Right ventricle myocardium inferior (tissue), 1 donor: ENCODE results near the gene PALM3. TPM values are rescaled to one million over a fixed set of nuclear protein-coding genes. Genes with fewer than 3 reads are reported as not detected.

ENCODE experiments used
- ATAC-seq: fragments of 200-7000 bp; cut with Tn5 transposase; one replicate; pipeline ENCODE4 v1.9.1; 2020; ENCODE audit warnings: mild to moderate bottlenecking, moderate library complexity
- DNase-seq: peaks from one replicate; pipeline ENCODE4 v3.0.0; 2021; ENCODE audit errors: missing footprints
- intact Hi-C: fragments of 100-400 bp; cut with DNase I; formaldehyde crosslinking; loops from one replicate; pipeline ENCODE4 v1.11.0; 2022
- total RNA-seq: library from RNA; stranded (reverse); fragmentation: NEBNext Ultra II Directional; extraction: Animal tissue kit (Norgen Biotek cat#: 25700); gene quantifications from one replicate; pipeline ENCODE4 v1.2.1, GENCODE V29; 2021
- donor health status: DM: no; HTN: yes; CAD: no; lungs with severe emphysema.

Gene PALM3
- total RNA-seq, 1 donor from 2014 or later, result 0.41 TPM

DNA sequence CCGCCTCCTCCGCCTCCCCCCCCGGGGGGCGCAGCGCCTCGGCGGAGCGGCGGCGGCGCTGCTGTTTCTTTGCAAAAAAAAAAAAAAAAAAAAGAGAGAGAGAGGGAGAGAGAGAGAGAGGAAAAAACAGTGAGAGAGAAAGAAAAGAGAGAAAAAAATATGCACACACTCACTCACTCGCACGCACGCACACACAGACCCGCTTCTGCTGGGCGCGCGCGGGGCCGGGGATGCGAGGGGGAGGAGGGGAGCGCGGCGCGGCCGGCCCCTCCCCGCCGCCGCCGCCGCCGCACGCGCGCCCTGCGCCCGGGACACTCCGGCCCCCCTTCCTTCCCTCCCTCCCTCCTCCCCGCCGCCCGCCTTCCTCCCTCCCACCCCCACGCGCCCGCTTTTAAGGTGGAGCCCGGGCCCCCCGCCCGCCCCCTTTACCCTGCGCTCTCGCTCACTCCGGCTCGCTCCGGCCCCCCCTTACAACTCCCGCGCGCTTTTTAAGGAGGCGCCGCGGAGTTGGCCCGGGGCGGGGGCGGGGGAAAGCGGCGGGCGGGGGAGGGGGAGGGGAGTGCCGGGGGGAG, 28.7 kb upstream of the PALM3 start, which contains the start of gene SAMD1:
TSS of gene SAMD1 (minus strand) at position 243 of the 572 bp plus-strand sequence.
- DNase-seq, result peak; percentile 96
- intact Hi-C loops, result loop anchor here (1.0 to 2.0 kb wide), 2 partner anchors 22 to 47 kb away; a partner anchor contains a TSS
- peak; percentile 73 for ATAC-seq

DNA sequence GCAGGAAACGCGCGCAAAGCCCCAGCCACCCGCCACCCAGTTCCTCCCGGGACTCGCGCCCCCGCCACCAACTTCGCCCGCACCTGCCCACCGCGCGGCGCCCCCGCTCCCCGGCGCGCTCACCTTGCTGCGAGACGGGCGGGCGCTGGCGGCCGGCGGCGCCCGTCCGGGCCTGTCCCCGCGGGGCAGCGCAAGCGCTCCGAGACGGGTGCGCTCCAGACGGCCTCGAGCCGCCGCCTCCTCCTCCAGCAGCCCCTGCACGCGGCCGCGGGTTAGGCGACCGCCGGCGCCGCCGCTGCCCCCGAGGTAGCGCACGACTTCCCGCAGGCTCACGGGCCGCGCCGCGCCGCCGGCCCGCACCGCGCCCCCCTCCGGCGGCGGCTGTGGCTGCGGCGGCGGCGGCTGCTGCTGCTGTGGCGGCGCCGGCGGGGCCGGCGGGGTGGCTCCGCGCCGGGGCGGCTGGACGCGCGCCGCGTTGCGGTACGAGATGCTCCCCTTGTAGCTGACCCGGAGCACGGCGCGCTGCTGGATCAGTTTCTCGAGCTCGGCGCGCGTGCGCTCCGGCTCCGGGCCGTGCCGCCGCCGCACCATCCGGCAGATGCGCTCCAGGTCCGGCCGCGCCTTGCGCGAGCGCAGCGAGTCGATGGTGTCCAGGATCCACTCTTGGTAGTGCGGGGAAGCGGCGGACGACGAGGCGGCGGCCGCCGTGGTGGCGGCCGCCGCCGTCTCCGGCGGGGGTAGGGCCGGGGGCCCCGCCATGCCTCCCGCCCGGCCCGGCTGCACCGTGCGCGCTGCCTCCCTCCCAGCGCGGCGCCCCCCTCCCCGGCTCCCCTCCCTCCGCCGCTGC, 28.0 kb upstream of the PALM3 start:
- DNase-seq, result peak; percentile 79
- ATAC-seq, result no peak
- intact Hi-C loops, result loop anchor here (1.0 to 2.0 kb wide), 2 partner anchors 23 to 47 kb away; a partner anchor contains a TSS

DNA sequence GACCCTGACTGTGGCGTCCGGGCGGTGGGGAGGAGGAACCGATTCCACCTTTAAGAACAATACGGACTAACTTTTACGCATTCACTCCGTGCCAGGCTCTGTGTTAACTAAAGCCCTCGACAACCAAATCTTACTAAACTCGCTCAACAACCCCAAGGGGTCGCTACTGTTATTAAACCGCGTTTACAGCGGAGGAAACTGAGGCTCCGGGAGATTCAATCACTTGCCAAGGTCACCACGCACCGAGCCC, 27.5 kb upstream of the PALM3 start:
- DNase-seq (no peak), ATAC-seq (no peak)
- intact Hi-C loops, result no loop called here

DNA sequence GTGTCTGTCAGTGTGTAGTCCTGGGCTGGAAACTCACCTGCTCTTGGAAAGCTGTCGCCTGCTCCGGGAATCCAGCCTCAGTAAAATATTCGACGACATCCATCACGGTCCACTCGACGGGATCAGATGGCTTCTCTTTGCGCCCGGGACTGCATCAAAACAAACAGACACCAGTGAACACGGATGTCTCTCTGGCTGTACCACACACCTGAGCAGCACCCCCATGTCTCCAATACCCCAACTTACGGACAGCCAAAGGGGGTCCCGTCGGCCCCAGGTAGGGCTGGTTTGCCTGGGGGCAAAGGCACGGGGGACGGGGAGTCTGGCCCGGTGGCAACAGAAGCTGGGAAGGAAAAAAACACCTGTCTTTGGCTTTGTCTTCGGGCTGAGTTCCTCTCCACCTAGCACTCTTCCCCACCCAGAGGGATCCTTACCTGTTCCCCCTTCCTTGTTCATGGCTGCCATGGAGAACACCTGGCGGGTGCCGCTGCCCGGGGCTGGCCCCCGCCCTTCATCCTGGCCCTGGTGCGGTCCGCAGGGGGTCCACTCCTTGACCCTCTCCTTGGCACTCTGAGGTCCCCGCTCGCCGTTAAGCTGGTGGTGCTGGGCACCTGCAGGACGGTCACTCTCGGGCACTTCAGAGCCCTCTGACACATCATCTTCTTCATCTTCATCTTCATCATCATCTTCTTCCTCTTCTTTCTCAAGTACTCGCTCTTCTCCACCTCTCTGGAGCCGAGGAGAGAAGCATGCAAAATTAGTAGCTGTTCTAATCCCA, 26.9 kb upstream of the PALM3 start:
- ATAC-seq (no peak), DNase-seq (no peak)
- intact Hi-C loops, result no loop called here

DNA sequence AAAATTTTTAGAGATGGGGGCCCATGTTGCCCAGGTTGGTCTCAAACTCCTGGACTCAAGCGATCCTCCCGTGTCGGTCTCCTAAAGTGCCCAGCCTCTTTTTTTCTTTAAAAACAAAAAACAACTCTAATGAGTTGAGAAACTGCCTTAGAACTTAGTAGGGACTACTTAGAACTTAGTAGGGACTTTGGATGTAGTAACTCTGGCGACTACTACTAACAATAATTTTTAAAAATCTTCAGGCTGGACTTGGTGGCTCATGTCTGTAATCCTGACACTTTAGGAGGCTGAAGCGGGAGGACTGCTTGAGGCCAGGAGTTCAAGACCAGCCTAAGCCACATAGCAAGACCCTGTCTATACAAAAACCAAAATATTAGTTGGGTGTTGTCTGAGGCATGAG, 24.2 kb upstream of the PALM3 start:
- DNase-seq, result no peak
- no peak for ATAC-seq
- intact Hi-C loops, result no loop called here

DNA sequence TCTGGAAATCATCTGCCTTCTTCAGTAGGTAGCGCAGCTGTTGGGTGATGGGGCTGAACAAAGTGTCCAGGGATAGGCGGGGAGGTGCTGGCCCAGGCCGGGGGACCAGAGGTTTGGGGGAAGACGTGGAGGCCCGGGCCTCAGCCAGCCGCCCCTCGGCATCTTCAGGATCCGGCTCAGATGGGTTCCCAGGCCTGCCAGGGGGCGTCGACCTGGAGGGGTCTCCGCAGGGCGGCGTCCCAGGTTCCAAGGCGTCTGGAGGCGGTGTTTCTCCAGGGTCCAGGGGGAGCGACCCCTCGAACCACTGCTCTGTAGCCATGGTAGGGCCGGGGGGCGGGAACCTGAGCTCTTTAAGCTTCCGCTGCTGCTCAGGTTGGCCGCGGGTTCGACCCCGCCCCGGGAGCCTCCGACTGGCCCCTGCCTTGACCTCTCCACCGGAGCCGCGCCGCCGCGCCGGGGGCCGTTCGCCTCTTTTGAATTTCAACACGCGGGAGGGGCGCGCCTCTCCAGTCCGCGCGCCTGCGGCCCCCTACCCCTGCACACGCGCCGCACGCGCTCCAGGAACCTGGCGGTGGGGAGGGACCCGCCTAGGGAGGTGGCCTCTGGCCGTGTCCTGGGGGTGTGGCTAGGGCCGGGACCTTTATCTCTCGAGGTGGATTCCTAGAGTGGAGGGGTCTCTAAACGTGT, 23.6 kb upstream of the PALM3 start, which contains the start of gene C19orf67:
TSS of gene C19orf67 (minus strand) at position 475 of the 687 bp plus-strand sequence. CDS start at position 319, 156 bp downstream.
- intact Hi-C loops, result no loop called here
- DNase-seq, result no peak
- no peak for ATAC-seq

DNA sequence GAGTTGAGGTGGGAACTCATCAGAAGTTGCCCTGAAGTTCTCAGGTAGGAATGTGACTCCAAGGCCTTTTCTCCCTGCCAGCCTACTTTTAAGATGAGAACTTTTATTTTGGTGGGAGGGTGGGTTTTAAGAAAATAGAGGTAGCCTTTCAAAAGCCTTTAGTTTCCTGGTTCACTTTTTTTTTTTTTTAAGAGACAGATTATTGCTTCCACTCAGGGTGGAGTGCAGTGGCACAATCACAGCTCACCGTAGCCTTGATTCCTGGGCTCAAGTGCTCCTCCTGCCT, 20.7 kb upstream of the PALM3 start:
- intact Hi-C loops, result loop anchor here (5.0 kb wide), 1 partner anchor 35 kb away; the partner anchor contains the start of gene PRKACA
- ATAC-seq (no peak), DNase-seq (no peak)

DNA sequence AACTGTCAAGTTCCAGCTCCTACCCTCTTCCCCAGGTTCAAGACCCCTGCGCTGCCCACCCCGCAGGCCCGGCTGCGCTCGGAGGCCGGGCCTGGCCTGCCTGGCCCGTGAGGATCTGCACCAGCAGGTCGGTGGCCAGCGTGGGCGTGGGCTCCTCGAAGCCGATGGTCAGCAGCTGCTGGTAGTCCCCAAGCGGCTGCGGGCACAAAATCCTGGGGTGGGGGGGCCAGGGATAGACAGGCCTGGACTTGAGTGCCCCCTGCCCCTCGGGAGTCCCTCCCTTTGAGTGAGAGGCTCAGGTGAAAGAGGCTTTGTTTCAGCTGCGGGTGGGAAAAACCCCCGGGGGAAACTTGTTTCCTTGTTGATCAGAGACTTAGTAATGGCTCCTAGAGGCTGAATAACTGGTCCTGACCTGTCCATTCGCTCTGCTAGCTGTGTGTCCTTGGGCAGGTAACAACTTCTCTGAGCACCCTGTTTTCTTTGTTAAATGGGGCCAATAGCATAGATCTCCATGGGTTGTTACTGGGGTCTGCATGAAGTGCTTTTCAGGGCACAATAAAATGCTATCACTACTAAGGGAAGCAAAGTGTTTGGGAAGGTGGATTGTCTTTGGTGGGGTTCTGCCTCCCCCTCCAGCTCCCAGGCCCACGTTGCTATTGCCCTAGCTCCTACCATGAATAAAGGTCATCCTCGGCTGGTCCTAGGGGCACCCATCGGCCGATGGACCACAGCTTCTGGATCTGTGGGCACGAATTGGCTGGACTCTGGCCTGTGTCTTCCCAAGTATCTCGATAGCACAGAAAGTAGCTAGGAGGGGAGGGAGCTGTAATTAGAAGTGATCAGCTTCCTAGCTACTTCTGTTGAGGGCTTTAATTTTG, 20.2 kb upstream of the PALM3 start:
- ATAC-seq (no peak), DNase-seq (peak; percentile 79)
- intact Hi-C loops, result loop anchor here (2.0 to 5.0 kb wide), 3 partner anchors 35 to 77 kb away; partner anchors contain the start of genes ASF1B and PRKACA

DNA sequence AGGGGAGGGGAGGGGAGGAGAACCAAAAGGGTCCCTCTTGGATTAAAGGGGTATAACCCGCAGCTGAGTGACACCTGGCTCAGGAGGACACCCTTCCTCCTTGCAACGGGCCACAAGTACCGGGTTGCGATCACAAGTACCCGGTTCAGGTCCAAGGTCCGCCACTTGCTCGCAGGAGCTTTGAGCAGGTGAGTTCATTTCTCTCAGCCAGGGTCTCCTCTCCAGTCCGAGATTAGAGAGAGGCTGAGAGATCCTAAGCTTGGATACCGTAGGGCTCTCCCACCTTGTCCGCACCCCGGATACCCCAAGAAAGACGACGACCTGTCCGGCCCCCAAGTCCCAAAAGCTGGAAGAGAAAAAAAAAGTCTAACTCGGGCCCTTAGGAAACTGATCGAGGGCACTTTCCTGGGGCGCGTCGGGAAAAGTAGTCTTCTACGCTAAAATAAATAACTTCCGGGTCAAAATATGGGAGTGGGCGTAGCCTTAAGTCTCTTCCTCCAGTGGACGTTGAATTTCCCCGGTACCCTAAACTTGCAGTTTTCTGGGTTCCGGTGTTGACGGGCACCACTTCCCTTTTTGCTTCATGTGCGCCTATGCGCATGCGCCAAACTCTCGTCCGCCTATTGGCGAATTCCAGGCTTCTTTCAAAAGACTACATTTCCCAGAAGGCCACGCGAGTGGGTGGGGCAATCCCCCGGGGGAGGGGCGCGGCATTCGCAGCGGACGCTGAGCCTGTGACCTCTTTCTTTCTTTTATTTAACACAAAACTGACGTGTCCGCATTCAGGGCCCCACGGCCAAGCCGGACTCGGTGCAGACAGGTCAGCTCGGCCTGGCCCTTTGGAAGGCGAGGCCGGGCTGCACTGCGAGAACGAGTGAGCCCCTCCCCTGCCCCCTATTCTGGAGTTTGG, 19.3 kb upstream of the PALM3 start:
- ATAC-seq, result peak; percentile 96
- intact Hi-C loops, result loop anchor here (2.0 to 5.0 kb wide), 3 partner anchors 36 to 76 kb away; partner anchors contain the start of genes ASF1B and PRKACA
- DNase-seq, result peak; percentile 98

DNA sequence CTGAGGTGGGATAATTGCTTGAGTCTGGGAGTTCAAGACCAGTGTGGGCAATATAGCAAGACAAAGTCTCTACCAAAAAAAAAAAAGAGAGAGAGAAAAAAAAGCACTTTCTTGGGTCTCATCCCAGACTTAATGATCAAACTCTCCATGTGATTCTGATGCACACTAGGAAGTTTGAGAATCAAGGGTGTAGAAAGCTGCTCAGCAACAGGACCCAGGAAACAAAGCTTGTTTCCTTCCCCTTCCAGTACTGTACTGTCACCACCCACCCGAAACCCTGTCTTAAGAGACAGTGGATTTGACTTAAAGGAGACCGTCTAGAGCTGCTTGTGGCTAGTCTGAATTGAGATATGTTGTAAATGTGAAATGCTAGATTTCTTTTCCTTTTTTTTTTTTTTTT, 16.5 kb upstream of the PALM3 start:
- ATAC-seq, result no peak
- intact Hi-C loops, result loop anchor here (10.0 kb wide), 1 partner anchor 294 kb away; no protein-coding TSS in a partner anchor
- no peak for DNase-seq

DNA sequence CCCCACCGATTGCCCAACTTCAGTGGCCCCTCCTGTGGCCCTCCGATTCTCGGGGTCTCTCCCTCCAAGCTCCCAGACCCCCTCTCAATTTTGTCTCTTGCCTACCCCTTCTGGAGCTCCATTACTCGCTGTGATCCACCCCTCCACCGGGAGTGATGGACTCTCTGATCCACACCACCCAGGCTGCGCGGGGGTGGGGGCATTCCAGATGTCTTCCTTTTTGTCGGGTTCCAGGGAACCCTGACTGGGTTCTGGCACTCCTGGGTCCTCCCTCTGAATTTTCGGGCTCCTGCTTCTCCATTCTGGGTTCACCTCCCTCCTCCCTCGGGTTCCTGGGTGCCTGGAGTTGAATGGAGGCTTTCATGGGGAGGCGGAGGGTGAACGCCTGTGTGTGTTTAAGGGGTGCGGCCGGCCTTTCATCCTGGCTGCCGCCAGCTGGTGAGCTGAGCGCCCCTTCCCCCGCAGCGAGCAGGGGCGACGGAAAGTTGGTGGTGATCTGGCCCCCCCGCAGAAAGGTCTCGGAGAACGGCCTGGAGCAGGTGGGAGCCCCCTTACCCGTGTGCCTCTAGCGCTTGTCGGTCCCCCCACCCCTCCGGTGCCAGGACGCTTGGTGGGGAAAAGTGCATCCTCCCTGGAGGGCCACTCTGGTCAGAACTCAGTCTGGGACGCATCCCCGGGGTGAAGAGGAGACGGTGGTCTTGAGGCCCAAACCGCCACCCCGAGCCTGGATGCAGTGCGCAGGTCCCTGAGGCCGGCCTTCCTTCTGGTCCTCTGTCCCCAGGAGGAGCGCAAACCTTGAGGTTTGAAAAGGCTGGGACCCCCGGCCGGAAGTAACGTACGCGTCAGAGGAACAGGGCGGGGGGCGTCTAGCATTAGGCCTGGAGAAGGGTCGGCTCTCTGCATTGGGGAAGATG, 12.3 kb upstream of the PALM3 start:
- no peak for ATAC-seq
- intact Hi-C loops, result loop anchor here (2.0 to 10.0 kb wide), 2 partner anchors 69 to 289 kb away; no protein-coding TSS in a partner anchor
- DNase-seq, result no peak

DNA sequence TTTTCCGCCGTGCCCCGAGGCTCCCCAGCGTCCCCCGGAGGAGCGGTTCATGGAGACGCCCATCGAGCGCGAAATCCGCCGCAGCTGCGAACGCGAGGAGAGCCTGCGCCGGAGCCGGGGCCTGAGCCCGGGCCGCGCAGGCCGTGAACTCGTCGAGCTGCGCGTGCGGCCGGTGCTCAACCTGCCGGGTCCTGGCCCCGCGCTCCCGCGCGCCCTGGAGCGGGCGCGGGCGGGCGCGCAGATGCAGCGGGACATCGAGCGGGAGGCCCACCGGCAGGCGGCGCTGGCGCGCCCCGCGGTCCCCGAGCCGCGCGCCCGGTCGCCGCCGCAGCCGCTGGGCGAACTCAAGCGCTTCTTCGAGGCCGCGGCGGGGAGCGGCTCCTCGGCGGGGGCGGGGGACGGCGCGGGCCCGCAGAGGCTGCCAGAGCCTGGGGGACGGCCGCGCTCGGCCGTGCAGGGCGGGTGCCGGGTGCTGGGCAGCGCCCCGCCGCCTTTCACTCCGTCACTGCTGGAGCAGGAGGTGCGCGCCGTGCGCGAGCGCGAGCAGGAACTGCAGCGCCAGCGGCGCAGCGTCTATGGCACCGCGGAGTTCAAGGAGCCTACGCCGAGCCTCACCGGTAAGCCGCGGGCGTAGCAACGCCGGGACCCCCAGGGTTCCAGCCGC, 11.5 kb upstream of the PALM3 start:
- ATAC-seq (peak; percentile 41), DNase-seq (peak; percentile 91)
- intact Hi-C loops, result loop anchor here (2.0 to 10.0 kb wide), 2 partner anchors 69 to 289 kb away; no protein-coding TSS in a partner anchor

DNA sequence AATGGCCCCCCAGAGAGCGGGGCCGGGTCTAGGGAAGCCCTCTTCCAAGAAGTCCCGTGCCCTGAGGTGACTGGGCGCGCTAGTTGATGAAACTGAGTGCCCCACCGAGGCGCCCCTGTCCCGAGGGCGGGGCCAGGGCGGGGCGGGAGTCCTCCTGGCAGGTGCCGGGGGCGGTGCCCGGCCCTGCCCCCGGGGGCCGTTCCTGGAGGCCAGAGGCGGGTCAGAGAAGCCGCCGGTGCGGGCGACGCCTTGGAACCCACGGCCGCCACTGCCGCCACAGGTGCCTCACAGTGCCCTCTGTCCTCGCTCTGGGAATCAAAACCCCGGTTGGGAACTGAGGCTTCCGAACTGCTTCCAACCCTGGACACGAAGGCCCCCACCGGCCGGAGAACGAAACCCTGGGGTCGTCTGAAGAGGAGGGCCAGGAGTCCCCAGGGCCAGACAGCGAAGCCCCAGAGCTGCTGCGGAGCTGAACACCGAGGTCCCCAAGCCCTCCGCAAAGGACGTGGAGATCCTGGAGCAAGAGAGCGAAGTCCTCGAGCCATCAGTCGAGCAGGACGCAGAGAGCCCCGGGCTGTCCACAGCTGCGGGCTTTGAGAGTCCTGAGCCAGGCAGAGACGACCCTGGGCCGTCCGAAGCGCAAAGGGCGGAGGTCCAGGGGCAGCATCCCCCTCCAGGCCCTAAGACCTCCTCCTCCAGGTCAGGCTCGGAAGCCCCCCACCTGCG, 10.8 kb upstream of the PALM3 start, which contains the start of gene MISP3:
TSS of gene MISP3 (plus strand) at position 252 of the 726 bp plus-strand sequence. CDS start 524 bp downstream, outside the sequence.
- DNase-seq (no peak), ATAC-seq (peak; percentile 49)

DNA sequence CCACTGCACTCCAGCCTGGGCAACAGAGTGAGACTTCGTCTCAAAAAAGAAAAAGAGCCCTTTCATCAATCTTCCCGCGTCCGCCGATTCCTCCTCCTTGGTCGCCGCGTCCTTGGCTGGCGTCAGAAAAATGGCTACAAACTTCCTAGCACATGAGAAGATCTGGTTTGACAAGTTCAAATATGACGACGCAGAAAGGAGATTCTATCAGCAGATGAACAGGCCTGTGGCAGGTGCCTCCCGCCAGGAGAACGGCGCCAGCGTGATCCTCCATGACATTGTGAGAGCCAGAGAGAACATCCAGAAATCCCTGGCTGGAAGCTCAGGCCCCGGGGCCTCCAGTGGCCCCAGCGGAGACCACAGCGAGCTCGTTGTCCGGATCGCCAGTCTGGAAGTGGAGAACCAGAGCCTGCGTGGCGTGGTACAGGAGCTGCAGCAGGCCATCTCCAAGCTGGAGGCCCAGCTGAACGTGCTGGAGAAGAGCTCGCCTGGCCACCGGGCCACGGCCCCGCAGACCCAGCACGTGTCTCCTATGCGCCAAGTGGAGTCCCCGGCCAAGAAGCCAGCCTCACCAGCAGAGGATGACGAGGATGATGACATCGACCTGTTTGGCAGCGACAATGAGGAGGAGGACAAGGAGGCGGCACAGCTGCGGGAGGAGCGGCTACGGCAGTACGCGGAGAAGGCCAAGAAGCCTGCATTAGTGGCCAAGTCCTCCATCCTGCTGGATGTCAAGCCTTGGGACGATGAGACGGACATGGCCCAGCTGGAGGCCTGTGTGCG, 8.6 kb upstream of the PALM3 start:
- intact Hi-C loops, result loop anchor here (10.0 kb wide), 1 partner anchor 286 kb away; no protein-coding TSS in a partner anchor
- DNase-seq, result peak; percentile 74
- ATAC-seq, result no peak

More for the DNA sequence above, 10.8 kb upstream of the PALM3 start, which contains the start of gene MISP3:
- intact Hi-C loops, result loop anchor here (1.0 to 10.0 kb wide), 3 partner anchors 68 to 288 kb away; no protein-coding TSS in a partner anchor
